NK-92 (cell line): ENCODE data around the gene ZNF319.

Source experiments
- DNase-seq: peaks from one replicate; lab custom pipeline; 2025; ENCODE audit not compliant: unreplicated experiment; lab: John Stamatoyannopoulos, UW

Gene ZNF319

DNA sequence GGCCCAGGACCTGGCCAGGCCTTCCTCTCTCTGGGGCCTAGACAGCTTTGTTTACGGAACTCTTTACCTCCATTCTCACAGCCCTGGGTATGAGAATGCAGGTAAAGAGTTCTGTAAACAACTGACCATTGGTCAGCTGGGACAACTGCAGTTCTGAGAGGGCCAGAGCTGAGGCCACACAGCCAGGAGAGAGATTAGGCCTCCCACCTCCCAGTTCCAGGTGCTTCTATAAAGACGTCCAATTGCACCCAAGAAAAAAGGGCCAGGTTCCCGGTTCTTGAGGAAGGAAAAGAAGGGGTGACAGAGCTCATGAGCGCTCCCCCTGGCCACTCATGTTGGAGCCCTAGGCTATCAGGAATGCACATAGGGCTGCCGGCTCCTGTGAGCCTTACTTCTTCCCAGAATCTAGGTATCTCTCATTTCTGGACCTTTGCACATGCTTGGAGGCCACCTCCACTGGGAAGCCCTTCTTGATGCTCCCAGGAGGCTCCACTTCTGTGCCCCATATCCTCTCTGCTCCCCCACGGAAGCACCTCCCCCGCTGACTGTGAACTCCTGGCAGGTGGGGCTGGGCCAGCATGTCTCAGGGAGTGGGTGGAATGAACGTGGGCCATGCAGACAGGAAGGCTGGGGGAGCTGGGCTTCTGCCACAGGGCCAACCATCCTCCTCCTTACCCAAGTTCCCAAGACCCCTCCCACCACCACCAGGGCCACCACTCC lies 42.6 kb downstream of the ZNF319 start:
- no peak for DNase-seq

DNA sequence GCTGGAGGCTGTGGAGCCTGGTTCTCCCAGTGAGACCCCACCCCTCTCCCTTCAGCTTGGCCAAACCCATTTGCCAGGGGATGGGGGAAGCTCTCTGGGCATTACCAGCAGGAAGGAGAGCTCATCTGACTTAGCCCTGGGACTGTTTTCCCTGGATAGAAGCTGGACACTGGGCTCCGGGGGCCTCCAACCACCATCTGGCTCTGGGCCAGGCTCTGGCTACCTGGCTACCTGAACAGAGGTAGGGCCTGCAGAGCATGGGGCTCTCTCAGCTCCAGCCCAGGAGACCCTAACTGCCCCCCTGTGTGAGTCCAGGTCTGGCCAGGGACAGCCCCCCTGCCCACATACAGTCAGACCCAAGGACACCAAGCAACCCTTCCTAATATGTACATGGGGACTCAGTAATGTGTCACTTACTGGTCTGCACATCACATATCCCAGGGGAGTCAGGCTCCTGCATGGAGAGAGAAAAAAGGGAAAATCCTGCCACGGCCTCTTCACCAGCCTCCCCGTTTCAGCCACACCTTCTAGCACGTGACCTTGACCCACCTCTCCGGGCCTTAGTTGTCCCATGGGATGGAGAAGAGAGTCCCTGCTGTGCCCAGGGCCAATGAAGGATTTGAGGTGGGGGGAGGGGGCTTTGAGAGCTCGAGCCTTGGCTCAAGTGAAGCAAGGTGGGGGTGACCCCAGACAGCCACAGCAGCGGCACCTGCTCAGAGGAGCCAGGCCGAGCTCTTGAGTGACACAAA lies 43.4 kb downstream of the ZNF319 start:
- no peak for DNase-seq

DNA sequence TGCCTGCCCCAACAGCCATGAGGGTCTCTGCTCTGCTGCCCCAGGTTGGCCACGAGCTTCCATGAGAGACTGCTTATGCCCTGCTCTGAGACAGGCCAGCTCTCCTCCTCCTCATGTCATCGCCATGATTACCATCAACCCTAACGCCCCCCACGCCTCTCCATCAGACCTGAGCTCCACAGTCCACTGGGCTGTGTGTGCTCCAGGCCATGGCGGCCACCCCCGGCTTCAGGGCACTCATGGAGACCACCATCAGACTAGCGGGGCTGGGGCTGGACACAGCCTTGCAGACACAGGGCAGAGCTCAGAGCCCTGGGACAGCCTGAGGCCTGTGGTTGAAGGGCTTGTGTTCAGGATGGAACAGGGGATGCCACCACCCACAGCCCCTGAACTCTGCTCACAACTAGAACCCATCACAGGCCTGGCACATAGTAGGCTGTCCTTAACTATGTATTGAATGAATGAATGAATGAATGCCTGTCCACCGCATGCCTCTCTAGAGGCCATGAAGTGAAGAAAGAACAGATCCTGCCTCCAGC lies 44.1 kb downstream of the ZNF319 start:
- DNase-seq, result no peak

DNA sequence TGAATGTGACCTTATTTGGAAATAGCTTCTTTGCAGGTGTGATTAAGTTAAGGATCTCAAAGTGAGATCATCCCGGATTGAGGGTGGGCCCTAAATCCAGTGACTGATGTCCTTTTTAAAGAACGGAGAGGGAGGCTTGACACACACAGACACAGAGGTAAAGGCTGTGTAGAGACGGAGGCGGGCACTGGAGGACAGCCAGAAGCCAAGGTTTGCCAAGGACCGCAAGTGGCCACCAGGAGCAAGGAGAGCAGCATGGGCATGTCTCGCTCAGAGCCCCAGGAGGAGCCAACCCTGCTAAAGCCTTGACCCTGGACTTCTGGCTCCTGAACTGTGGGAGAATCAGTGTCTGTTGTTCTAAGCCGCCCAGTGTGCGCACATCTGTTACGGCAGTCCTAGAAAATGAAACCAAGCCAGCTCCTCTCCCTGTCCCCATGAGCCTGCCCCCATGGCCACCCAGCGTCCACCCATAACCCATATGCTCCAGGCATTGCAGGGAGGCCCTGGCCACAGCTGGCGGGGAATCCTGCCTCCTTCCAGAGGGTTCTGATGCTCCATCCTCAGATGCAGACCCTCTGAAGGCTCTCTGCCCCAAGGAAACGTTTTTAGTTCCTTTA lies 44.8 kb downstream of the ZNF319 start:
- DNase-seq, result no peak

DNA sequence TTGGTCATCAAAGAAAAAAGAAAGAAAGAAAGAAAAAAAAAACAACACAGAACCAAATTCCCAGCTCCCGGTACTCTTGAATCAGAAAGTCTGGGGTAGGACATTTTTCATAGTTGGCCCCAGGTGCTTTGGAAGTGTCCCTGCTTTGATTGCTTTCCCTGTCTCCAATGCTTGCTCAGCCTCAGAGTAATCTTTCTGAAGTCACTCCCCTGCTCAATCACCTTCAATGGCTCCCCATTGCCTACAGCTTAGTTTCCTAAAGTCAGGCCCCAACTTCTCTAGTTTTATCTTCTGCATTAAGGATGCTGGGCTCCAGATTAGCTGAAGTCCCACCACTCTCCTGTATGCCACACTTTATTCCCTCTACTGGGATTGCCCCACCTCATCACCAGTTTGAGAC lies 46.6 kb downstream of the ZNF319 start:
- no peak for DNase-seq

DNA sequence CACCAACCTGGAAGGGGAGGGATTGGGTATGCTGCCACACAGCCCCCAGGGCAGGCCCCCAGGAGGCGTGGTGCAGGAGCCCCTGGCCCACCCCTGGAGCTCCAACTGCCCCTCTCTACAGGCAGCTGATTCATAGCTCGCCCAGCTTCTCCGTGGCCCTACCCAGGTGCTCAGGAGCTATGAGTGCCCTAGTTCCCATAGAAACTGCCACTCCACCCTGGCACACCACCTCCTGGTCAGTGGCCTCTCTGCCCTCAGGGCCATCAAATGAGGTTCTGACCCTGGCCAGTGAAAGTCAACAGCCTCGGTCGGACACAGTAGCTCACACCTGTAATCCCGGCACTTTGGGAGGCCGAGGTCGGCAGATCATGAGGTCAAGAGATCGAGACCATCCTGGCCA lies 47.6 kb downstream of the ZNF319 start:
- no peak for DNase-seq

DNA sequence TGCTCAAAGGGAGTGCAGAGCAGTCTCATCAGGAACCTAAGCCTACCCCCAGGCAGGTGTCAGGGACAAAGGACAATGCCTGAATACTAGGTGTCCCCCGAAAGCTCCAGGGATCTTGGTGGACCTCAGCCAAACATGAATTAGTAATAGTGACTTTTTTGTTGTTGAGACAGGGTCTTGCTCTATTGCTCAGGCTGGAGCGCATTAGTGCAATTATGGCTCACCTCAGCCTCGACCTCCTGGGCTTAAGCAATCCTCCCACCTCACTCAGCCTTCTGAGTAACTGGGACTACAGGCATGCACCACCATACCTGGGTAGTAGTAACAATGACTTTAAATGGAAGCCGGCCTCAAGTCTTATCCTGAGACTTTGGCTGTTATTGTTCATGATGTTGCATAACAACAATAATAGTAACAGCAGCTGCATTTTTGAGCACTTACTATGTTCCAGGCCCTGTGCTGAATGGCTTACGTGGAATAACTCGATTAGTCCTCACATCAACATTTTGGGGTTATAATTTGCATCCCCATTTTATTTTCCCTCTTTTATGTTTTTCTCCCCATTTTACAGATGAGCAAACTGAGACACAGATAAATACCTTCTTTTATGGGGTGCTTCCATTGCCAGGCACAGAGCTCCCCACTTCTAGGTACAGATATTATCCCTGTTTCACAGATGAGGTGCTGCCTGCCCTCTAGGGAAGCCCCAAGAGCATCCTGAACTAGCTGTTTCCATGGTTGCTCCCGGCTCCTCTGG lies 49.1 kb downstream of the ZNF319 start:
- no peak for DNase-seq

DNA sequence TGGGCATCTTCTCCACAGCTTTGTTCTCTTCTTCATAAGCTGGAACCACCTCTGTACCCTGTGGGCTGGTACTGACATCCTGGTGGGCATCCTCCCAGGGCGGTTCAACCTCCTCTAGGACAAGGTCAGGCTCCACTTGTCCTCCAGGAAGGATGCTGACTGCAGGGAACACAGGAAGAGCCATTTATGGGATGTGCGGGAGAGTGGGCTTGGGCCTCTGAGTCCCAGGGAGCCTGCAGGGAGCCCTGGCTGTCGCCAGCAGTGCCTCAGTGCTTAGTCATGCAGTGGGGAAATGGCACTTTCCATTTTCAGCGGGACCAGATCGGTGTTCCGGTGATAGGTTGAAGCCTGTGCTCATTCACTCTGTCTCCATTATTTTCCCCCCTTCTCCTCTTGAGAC lies 50.1 kb downstream of the ZNF319 start:
- no peak for DNase-seq

DNA sequence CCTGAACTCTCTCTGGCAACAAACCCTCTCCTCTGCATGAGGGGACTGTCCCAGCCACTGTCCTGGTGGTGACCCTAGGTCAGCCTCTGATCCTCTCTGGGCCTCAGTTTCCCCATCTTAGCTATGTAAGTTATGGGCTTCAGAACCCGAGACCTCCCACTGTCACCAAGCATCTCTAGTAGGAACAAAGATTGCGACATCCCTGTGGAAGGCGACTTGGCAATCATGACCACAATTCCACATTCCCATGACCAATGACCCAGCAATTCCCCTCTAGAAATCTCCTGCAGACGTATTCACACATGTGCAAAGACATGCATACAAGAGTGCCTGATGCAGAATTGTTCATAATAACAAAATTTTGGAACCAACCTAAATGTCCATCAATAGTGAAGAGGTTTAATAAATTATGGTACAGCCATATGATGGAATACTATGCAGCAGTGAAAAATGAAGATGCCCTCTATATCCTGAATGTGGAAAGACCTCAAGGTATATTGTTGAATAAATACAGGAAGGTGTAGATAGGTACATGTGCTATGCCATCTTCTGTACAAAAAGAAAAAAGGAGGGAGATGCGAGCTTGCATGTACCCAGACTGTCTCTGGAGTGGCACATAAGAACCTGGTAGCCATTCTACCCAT lies 50.8 kb downstream of the ZNF319 start:
- DNase-seq, result no peak

DNA sequence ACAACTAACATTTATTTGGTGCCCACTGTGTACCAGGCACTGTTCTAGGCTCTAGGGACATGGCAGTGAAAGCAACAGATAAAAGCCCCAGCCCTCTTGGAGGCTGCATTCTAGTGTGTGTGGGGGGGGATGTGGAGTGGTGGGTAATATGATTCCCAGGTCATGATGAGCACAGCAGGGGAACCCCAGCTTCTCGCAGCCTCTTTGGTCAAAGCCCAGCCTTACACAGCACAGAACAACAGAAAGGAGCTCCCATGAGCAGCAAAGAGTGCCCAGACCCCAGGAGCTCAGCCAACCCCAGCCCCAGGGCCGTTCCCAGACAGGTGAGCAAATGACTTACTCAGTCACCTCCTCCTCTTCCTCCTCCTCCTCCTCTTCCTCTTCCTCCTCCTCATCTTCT lies 51.5 kb downstream of the ZNF319 start:
- DNase-seq, result no peak

DNA sequence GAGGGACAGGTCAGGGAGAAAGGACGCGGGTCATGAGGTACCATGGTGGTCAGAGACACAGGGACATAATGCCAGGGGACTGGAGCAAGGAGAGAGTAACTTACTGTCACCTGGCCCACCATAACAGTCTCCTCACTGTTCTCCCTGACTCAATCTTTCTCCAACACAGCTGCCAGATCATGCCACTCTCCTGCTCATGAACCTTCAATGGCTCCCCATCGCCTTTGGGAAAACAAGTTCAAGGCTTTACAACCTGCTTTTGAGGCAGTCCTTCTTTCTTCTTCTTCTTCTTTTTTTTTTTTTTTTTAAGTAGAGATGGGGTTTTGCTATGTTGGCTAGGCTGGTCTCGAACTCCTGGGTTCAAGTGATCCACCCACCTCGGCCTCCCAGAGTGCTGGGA lies 52.4 kb downstream of the ZNF319 start:
- DNase-seq, result no peak

DNA sequence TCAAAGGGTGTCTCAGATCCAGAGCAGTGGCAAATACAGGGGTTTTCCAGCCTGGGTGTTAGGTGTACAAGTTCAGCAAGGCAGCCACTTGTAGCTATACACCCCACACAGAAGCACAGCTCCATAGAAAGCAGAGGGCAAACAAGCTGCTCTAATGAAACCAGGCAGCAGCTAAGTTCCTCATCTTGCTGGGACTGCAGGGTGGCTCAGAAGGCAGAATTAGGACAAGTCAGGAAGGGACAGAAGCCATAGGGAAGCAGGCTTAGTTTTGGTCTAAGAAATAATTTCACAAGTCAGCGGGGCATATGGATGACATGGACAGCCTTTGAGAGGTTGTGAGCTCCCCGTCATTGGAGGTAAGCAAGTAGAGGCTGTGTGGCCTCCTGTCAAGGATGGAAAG lies 53.2 kb downstream of the ZNF319 start:
- no peak for DNase-seq

DNA sequence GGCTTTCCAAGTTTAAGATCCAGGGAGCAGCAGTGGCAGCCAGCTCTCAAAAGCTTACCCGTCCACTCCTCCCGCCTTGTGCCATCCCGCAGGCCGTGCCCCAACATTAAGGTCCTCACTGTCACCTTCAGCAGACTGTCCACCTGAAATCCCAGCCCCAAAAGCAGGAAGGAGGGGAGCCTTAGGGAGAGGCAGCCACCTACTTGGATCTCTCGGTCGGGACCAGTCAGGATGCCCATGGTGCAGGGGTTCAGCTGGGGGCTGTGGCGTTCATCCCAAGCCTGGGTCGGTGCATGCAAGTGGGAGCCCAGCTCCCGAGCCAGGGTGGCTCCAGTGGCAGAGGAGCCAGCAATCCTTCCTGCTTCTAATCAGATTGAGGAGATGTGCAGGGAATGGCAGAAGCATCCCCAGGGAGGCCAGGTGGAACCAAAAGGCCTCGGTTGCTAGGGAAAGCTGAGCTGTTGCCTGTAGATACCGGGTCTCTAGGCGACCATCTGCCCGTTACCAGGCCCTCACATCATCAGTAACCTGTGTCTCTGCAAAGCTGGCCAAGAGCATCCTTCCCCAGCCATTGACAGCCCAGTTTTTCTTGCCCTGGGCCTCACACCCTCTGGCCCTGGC lies 54.2 kb downstream of the ZNF319 start:
- DNase-seq, result no peak

DNA sequence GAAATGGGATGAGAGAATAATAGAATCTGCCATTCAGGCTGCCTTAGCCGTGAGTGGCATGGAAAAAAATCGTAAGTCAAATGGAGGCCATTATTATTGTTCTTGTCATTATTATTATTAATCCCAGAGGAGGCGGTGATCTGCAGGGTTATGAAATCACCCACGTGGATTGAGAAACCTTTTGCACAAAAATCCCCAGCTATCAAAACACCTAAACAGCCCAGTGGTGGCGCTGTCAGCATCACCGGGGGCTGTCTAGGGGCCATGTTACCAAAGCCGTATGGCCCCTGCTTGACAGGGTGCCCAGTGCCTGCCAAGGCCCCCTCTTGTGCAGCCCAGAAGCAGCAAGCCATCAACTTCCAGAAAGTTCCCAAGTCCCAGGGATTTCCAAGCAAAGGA lies 54.7 kb downstream of the ZNF319 start:
- DNase-seq, result no peak

DNA sequence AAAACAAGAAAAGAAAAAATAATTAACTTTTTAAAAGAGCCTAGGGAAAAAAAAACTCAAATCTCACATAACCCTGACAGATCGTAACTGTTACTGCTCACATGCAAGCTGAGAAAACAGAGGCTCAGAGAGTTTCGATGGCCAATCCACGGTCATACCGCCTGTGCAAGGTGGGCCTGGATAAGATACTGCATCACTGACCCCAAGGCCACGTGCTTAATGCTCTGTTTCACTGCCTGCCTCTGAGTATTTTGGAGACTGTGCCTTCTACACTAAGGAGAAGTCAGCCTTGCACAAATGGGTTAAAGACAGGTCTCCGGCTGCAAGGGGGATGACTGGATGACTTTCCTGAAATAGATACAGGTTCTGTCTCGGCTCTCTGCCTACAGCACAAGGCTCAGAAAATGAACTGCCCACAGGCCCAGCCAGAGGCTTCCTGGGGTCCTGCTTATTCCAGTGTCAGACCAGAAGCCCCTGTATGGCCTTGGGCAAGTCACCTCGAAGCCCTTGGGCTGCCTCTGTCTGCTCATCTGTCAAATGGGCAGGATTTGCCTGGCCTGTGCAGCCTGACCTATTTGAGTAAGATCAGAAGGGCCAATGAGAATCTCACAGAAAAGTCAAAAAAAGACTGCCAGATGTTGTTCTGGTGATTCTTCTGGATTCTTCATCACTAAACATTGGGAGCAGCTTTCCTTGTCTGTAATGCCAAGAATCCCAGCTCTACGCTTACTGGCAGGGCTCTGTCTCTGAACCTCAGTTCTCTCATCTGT lies 55.3 kb downstream of the ZNF319 start:
- no peak for DNase-seq
